Lower leg skin (tissue), 3 donors: ENCODE data around the gene GALNS.

Experiments used
- POLR2A ChIP-seq, 2 donors: fragments of 450-650 bp; IDR thresholded peaks; one replicate each; pipeline ENCODE4 v1.6.1; 2016 to 2017; ENCODE audit warnings: antibody characterized with exemption in 2 of 2, mild to moderate bottlenecking in 1 of 2, moderate library complexity in 1 of 2
- TF ChIP-seq, protein P1 (sequence below), 3 donors: fragments of 450-650 bp; IDR thresholded peaks; one replicate each; pipeline ENCODE4 v1.5.1; 2016; ENCODE audit warnings: antibody characterized with exemption in 3 of 3, mild to moderate bottlenecking in 3 of 3, moderate library complexity in 2 of 3

DNA sequence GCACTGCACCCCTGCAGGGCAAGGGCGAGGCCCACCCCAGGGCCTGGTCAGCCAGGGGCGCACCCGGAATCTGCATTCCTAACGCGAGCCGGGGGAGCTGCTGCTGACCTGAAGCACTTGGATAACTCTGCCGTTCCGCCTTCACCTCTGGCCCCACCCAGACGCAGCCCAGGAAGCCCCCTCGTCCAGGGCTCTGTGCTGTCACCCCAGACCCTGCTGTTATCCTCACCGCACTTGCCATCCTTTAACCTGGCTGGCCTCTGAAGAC is 23.0 kb upstream of the GALNS start:
- TF ChIP-seq, protein P1, sequence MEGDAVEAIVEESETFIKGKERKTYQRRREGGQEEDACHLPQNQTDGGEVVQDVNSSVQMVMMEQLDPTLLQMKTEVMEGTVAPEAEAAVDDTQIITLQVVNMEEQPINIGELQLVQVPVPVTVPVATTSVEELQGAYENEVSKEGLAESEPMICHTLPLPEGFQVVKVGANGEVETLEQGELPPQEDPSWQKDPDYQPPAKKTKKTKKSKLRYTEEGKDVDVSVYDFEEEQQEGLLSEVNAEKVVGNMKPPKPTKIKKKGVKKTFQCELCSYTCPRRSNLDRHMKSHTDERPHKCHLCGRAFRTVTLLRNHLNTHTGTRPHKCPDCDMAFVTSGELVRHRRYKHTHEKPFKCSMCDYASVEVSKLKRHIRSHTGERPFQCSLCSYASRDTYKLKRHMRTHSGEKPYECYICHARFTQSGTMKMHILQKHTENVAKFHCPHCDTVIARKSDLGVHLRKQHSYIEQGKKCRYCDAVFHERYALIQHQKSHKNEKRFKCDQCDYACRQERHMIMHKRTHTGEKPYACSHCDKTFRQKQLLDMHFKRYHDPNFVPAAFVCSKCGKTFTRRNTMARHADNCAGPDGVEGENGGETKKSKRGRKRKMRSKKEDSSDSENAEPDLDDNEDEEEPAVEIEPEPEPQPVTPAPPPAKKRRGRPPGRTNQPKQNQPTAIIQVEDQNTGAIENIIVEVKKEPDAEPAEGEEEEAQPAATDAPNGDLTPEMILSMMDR (IDR thresholded peaks at IDR 0.05): no peak
- no peak for TF ChIP-seq POLR2A (IDR thresholded peaks at IDR 0.05)
